ENCODE results near the gene SNHG17. TPM values are rescaled to one million over a fixed set of nuclear protein-coding genes. Genes with fewer than 3 reads are reported as not detected.
A peak's percentile ranks its signal among the peaks of the same experiment; 100 is the strongest.

The SNHG17 gene
- total RNA-seq, 4 donors from 2014 or later: 0.59 to 58.9 (median 9.3) TPM

DNA sequence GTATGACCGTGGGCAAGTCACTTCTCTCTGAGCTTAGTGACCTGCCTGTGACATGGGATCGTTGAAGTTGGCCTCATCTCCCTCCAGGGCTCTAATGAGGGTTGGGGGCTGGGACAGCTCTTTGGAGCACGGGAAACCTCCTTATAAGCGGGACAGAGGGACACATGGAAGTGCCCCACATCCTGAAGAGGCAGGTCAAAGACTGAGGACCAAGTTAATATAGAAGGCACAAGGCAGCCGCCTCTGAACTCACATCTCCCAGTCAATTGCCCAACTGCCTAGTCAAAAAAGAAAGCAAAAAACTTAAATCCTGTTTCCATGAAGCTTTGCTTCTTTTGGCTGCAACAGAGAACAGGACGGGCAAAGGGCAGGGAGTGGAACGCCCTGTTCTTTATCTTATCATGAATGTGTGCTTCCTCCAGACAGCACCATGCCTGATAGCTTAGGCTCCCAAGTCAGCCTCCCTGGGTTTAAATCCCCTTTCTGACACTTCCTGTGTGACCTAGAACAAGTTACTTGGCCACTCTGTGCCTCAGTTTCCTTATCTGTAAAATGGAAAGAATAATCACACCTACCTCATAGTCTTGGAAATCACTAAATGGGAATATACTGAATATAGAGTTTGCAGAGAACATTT, 61.8 kb downstream of the SNHG17 start:
- no peaks in the 10 kb centered on the region for H3K9me3 ChIP-seq
- no peaks in the 10 kb centered on the region for H3K36me3 ChIP-seq
- H3K4me1 ChIP-seq: no peaks in the 10 kb centered on the region
- peak in 1 of 2 donors; percentile 34 for DNase-seq
- H3K27ac ChIP-seq: peak overlapping the region in 1 of 2 donors; percentile 33
- H3K4me3 ChIP-seq: no peak overlapping the region
- intact Hi-C loops (cut with DNase I; ENCODE audit: low total_unique reads): no loop called here
- H3K27me3 ChIP-seq: no peaks in the 10 kb centered on the region
- TF ChIP-seq, protein P1, sequence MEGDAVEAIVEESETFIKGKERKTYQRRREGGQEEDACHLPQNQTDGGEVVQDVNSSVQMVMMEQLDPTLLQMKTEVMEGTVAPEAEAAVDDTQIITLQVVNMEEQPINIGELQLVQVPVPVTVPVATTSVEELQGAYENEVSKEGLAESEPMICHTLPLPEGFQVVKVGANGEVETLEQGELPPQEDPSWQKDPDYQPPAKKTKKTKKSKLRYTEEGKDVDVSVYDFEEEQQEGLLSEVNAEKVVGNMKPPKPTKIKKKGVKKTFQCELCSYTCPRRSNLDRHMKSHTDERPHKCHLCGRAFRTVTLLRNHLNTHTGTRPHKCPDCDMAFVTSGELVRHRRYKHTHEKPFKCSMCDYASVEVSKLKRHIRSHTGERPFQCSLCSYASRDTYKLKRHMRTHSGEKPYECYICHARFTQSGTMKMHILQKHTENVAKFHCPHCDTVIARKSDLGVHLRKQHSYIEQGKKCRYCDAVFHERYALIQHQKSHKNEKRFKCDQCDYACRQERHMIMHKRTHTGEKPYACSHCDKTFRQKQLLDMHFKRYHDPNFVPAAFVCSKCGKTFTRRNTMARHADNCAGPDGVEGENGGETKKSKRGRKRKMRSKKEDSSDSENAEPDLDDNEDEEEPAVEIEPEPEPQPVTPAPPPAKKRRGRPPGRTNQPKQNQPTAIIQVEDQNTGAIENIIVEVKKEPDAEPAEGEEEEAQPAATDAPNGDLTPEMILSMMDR (IDR thresholded peaks at IDR 0.05): no peak
- no peak for TF ChIP-seq POLR2A (IDR thresholded peaks at IDR 0.05)

GRCh38 chr20:38372806-38373205, 62.3 kb downstream of the SNHG17 start:
- TF ChIP-seq, protein P1 (IDR thresholded peaks at IDR 0.05): no peak
- no peak for TF ChIP-seq POLR2A (IDR thresholded peaks at IDR 0.05)
- Histone ChIP-seq H3K4me3 (no peak overlapping the region), H3K4me1 (no peaks in the 10 kb centered on the region), H3K27me3 (no peaks in the 10 kb centered on the region), H3K27ac (peak overlapping the region in 1 of 2 donors; percentile 33), H3K9me3 (no peaks in the 10 kb centered on the region), H3K36me3 (no peaks in the 10 kb centered on the region)
- intact Hi-C loops (cut with DNase I; ENCODE audit: low total_unique reads): no loop called here
- DNase-seq: no peak

Small RNA genes within 50 kb of the gene (small RNA-seq; reads per million reads assigned to genes)
- gene RF00056 (not detected), gene SNORA60 (30.2 reads per million, percentile 92 among the genes with 10 or more reads in this experiment), gene SNORA71A (2.8 reads per million, percentile 80 among the genes with 10 or more reads in this experiment), gene SNORA71B (3.9 reads per million, percentile 84 among the genes with 10 or more reads in this experiment), gene SNORA71C (0.97 reads per million, percentile 47 among the genes with 10 or more reads in this experiment), gene SNORA71D (122 reads per million, percentile 94 among the genes with 10 or more reads in this experiment), gene SNORA71E (not detected)

Other genes with a start within 250 kb of the SNHG17 start
- gene KIAA1755, start 174.6 kb downstream of the SNHG17 start, total RNA-seq: 10 to 100 TPM in 3 of 4 donors, 1 to 10 TPM in 1; 5.3 to 47.6 (median 15.7) TPM
- gene BPI, start 131.2 kb downstream of the SNHG17 start, total RNA-seq: 10 to 100 TPM in 1 of 4 donors, 1 to 10 TPM in 1, under 1 TPM in 1, not detected in 1; 0.27 to 11.5 (median 3.5) TPM
- not detected for gene LBP, start 88.8 kb downstream of the SNHG17 start, total RNA-seq
- gene RALGAPB, start 37.5 kb upstream of the SNHG17 start, total RNA-seq: 10 to 100 TPM; 27.4 to 57.0 (median 39.9) TPM
- gene ADIG, start 145.9 kb upstream of the SNHG17 start, total RNA-seq: not detected
- gene ARHGAP40, start 166.5 kb upstream of the SNHG17 start, total RNA-seq: 1 to 10 TPM in 1 of 4 donors, under 1 TPM in 1, not detected in 2; 0.21 to 1.2 TPM

Measured in uterus (tissue), 4 donors.